Measurements from ENCODE around the gene BAIAP2. TPM values are rescaled to one million over a fixed set of nuclear protein-coding genes. Genes with fewer than 3 reads are reported as not detected.

Gene BAIAP2
- polyA plus RNA-seq, 1 donor from 2014 or later = 17.5 TPM

DNA sequence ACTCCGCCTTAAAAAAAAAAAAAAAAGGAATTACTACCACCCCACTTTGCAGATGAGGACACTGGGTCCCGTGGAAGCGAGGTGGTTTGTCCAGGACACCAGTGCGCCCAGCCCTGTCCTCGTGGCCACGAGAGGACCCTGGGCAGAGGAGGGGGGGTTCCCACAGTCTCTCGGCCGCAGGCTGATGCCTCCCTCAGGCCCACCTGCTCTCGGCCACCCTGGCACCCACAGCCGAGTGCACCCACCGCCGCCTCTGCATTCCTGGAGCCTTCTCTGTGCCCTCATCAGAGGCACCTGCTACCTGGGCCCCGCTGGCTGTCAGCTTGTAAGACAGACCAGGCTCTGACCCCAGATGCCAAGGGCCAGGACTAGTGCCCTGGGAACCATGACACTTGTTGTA is 102.3 kb downstream of the BAIAP2 start:
- no peaks in the 10 kb centered on the region for H4K20me1 ChIP-seq (ENCODE audit: insufficient read depth)
- H3K4me2 ChIP-seq (ENCODE audit: low read length) = no peak overlapping the region
- no peaks in the 10 kb centered on the region for H3K27me3 ChIP-seq (ENCODE audit: insufficient read depth, low read depth, low read length)
- H3K9me2 ChIP-seq (ENCODE audit: insufficient read depth, low read length) = no peaks in the 10 kb centered on the region
- no peaks in the 10 kb centered on the region for H3K9me3 ChIP-seq (ENCODE audit: low read length)
- no peak overlapping the region for H3K9ac ChIP-seq (ENCODE audit: low read length)
- no peaks in the 10 kb centered on the region for H3K36me3 ChIP-seq (ENCODE audit: insufficient read depth, low read length)
- TF ChIP-seq TAF1 (IDR thresholded peaks at IDR 0.05; ENCODE audit: low read depth) (no peak), CTCF (IDR thresholded peaks at IDR 0.05; ENCODE audit: poor library complexity, severe bottlenecking) (no peak), EP300 (conservative IDR thresholded peaks at IDR 0.05; ENCODE audit: poor library complexity, severe bottlenecking) (no peak), SMC3 (conservative IDR thresholded peaks at IDR 0.05; ENCODE audit: poor library complexity) (no peak)
- no peak overlapping the region for H3K4me3 ChIP-seq (ENCODE audit: low read length)
- H3K27ac ChIP-seq (ENCODE audit: low read length) = no peak overlapping the region
- no peak overlapping the region for H2AFZ ChIP-seq (ENCODE audit: low read depth, low read length)
- no peaks in the 10 kb centered on the region for H3F3A ChIP-seq (ENCODE audit: insufficient read depth, low read length, poor library complexity, severe bottlenecking)
- no peaks in the 10 kb centered on the region for H3K79me2 ChIP-seq (replicated peaks; ENCODE audit: insufficient read depth, low read length)

- H4K20me1 ChIP-seq (ENCODE audit: insufficient read depth) = no peaks in the 10 kb centered on the region
- H3K27me3 ChIP-seq (ENCODE audit: insufficient read depth, low read depth, low read length) = no peaks in the 10 kb centered on the region
- H3K4me3 ChIP-seq (ENCODE audit: low read length) = no peak overlapping the region
- H3K9me2 ChIP-seq (ENCODE audit: insufficient read depth, low read length) = no peaks in the 10 kb centered on the region
- H3K4me2 ChIP-seq (ENCODE audit: low read length) = no peak overlapping the region
- H3K79me2 ChIP-seq (replicated peaks; ENCODE audit: insufficient read depth, low read length) = no peaks in the 10 kb centered on the region
- no peaks in the 10 kb centered on the region for H3K9me3 ChIP-seq (ENCODE audit: low read length)
- no peak overlapping the region for H2AFZ ChIP-seq (ENCODE audit: low read depth, low read length)
- H3K27ac ChIP-seq (ENCODE audit: low read length) = no peak overlapping the region
- no peak overlapping the region for H3K9ac ChIP-seq (ENCODE audit: low read length)
- no peaks in the 10 kb centered on the region for H3F3A ChIP-seq (ENCODE audit: insufficient read depth, low read length, poor library complexity, severe bottlenecking)
- no peaks in the 10 kb centered on the region for H3K36me3 ChIP-seq (ENCODE audit: insufficient read depth, low read length)
- no peak for TF ChIP-seq TAF1 (IDR thresholded peaks at IDR 0.05; ENCODE audit: low read depth)
Measured at GRCh38 chr17:81138083-81138482, 103.1 kb downstream of the BAIAP2 start.

DNA sequence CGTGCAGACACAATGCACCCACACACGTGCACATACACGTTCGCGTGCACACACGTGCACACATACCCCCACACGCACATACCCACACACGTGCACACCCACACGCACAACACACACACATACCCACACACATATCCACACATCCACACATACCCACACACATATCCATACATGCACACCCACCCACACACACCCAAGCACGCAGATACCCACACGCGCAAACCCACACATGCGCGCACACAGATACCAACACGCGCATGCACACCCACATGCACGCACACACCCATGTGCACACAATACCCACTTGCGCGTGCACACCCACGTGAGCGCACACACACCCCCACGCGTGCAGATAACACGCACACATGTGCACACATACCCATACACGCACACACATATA is 103.5 kb downstream of the BAIAP2 start:
- H2AFZ ChIP-seq (ENCODE audit: low read depth, low read length) = no peak overlapping the region
- no peak overlapping the region for H3K4me2 ChIP-seq (ENCODE audit: low read length)
- no peak overlapping the region for H3K27ac ChIP-seq (ENCODE audit: low read length)
- no peaks in the 10 kb centered on the region for H3K27me3 ChIP-seq (ENCODE audit: insufficient read depth, low read depth, low read length)
- no peaks in the 10 kb centered on the region for H3F3A ChIP-seq (ENCODE audit: insufficient read depth, low read length, poor library complexity, severe bottlenecking)
- no peak overlapping the region for H3K4me3 ChIP-seq (ENCODE audit: low read length)
- TF ChIP-seq POLR2AphosphoS5 (IDR thresholded peaks at IDR 0.05) (no peak), SMC3 (conservative IDR thresholded peaks at IDR 0.05; ENCODE audit: poor library complexity) (no peak), EZH2 (IDR thresholded peaks at IDR 0.05; ENCODE audit: borderline replicate concordance, insufficient read depth, low read length, poor library complexity, severe bottlenecking) (no peak), TAF1 (IDR thresholded peaks at IDR 0.05; ENCODE audit: low read depth) (no peak), MXI1 (conservative IDR thresholded peaks at IDR 0.05; ENCODE audit: poor library complexity, severe bottlenecking) (no peak), RAD21 (conservative IDR thresholded peaks at IDR 0.05) (no peak), EP300 (conservative IDR thresholded peaks at IDR 0.05; ENCODE audit: poor library complexity, severe bottlenecking) (no peak), CTCF (IDR thresholded peaks at IDR 0.05; ENCODE audit: poor library complexity, severe bottlenecking) (no peak)
- TF ChIP-seq, protein P1, sequence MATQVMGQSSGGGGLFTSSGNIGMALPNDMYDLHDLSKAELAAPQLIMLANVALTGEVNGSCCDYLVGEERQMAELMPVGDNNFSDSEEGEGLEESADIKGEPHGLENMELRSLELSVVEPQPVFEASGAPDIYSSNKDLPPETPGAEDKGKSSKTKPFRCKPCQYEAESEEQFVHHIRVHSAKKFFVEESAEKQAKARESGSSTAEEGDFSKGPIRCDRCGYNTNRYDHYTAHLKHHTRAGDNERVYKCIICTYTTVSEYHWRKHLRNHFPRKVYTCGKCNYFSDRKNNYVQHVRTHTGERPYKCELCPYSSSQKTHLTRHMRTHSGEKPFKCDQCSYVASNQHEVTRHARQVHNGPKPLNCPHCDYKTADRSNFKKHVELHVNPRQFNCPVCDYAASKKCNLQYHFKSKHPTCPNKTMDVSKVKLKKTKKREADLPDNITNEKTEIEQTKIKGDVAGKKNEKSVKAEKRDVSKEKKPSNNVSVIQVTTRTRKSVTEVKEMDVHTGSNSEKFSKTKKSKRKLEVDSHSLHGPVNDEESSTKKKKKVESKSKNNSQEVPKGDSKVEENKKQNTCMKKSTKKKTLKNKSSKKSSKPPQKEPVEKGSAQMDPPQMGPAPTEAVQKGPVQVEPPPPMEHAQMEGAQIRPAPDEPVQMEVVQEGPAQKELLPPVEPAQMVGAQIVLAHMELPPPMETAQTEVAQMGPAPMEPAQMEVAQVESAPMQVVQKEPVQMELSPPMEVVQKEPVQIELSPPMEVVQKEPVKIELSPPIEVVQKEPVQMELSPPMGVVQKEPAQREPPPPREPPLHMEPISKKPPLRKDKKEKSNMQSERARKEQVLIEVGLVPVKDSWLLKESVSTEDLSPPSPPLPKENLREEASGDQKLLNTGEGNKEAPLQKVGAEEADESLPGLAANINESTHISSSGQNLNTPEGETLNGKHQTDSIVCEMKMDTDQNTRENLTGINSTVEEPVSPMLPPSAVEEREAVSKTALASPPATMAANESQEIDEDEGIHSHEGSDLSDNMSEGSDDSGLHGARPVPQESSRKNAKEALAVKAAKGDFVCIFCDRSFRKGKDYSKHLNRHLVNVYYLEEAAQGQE (IDR thresholded peaks at IDR 0.05; ENCODE audit: borderline replicate concordance) = no peak
- H3K9ac ChIP-seq (ENCODE audit: low read length) = no peak overlapping the region
- H3K9me2 ChIP-seq (ENCODE audit: insufficient read depth, low read length) = no peaks in the 10 kb centered on the region
- H3K9me3 ChIP-seq (ENCODE audit: low read length) = no peaks in the 10 kb centered on the region
- H4K20me1 ChIP-seq (ENCODE audit: insufficient read depth) = no peaks in the 10 kb centered on the region
- no peaks in the 10 kb centered on the region for H3K36me3 ChIP-seq (ENCODE audit: insufficient read depth, low read length)
- H3K79me2 ChIP-seq (replicated peaks; ENCODE audit: insufficient read depth, low read length) = no peaks in the 10 kb centered on the region
